H1 (cell line): ENCODE results near the gene IL6R. TPM values are rescaled to one million over a fixed set of nuclear protein-coding genes. Genes with fewer than 3 reads are reported as not detected.
A peak's percentile ranks its signal among the peaks of the same experiment; 100 is the strongest.

Source experiments
- CTCF ChIA-PET: fragments of 300-600 bp; sonication (Branson Sonifier 250); formaldehyde crosslinking; loops from one replicate; lab custom pipeline; 2021; ENCODE audit not compliant: partially characterized antibody; lab: Charles Lee
- POLR2A ChIA-PET: fragments of 300-600 bp; sonication (Branson Sonifier 250); formaldehyde crosslinking; loops from one replicate; lab custom pipeline; 2021; ENCODE audit warnings: inconsistent platforms; ENCODE audit not compliant: partially characterized antibody; lab: Charles Lee
- DNase-seq, 2 experiments: peaks; one replicate each; pipeline versions ENCODE4 v3.0.0 to v3.0.0-alpha.2; 2010 to 2022; ENCODE audit warnings: low spot score in 2 of 2, low read depth in 1 of 2, mixed read lengths in 1 of 2
- FAIRE-seq: peaks from 2 replicates; lab custom pipeline; 2011; peaks lifted over from hg19 to GRCh38; lab: Jason Lieb, UNC
- H2AFZ ChIP-seq: 2 replicates; pipeline ENCODE4 v1.8.1; 2012; ENCODE audit warnings: low read length, inconsistent platforms
- H2AK5ac ChIP-seq: 2 replicates; pipeline ENCODE4 v1.6.1; 2013; ENCODE audit warnings: low read depth, low read length
- H2BK120ac ChIP-seq: replicated peaks from 2 replicates; pipeline ENCODE3; 2013; ENCODE audit warnings: low read depth, low read length, inconsistent platforms
- H2BK12ac ChIP-seq: 2 replicates; pipeline ENCODE4 v1.6.1; 2013; ENCODE audit warnings: low read depth, low read length
- H2BK15ac ChIP-seq: 2 replicates; pipeline ENCODE4 v1.6.1; 2013; ENCODE audit warnings: low read length
- H2BK20ac ChIP-seq: 2 replicates; pipeline ENCODE4 v1.6.1; 2013; ENCODE audit warnings: low read length
- H2BK5ac ChIP-seq: 2 replicates; pipeline ENCODE4 v1.6.1; 2013; ENCODE audit warnings: low read depth, low read length
- H3K14ac ChIP-seq: 2 replicates; pipeline ENCODE4 v1.6.1; 2013; ENCODE audit warnings: inconsistent platforms; ENCODE audit not compliant: insufficient read length
- H3K18ac ChIP-seq: 2 replicates; pipeline ENCODE4 v1.6.1; 2013; ENCODE audit warnings: low read length; ENCODE audit errors: extremely low read depth
- H3K23ac ChIP-seq: 2 replicates; pipeline ENCODE4 v1.6.1; 2013; ENCODE audit warnings: inconsistent platforms; ENCODE audit not compliant: insufficient read length
- H3K23me2 ChIP-seq: 2 replicates; pipeline ENCODE4 v1.6.1; 2013; ENCODE audit warnings: low read depth, low read length
- H3K27ac ChIP-seq: 2 replicates; pipeline ENCODE4 v1.6.1; 2011; ENCODE audit warnings: low read depth, low read length, inconsistent platforms
- H3K27me3 ChIP-seq, 4 experiments: replicated peaks in 1 of 4; 1 replicate in 1 of 4; 2 replicates in 3 of 4; pipeline versions ENCODE4 v1.6.1 to v1.8.1; 2011 to 2013; ENCODE audit warnings: low read length in 3 of 4, mild to moderate bottlenecking in 3 of 4, inconsistent platforms in 2 of 4, mixed read lengths in 2 of 4, moderate library complexity in 1 of 4; ENCODE audit not compliant: control insufficient read depth in 3 of 4, insufficient read depth in 3 of 4; ENCODE audit errors: extremely low read depth in 1 of 4
- H3K36me3 ChIP-seq, 4 experiments: 2 replicates each; pipeline versions ENCODE4 v1.6.1 to v1.8.1; 2011 to 2013; ENCODE audit warnings: mild to moderate bottlenecking in 4 of 4, low read length in 3 of 4, moderate library complexity in 2 of 4, control low read depth in 1 of 4, inconsistent platforms in 1 of 4; ENCODE audit not compliant: insufficient read depth in 4 of 4, control insufficient read depth in 2 of 4
- H3K4ac ChIP-seq: replicated peaks from 2 replicates; pipeline ENCODE3; 2013; ENCODE audit warnings: low read length, low read depth, mixed read lengths, inconsistent platforms; ENCODE audit not compliant: insufficient read length
- H3K4me1 ChIP-seq, 4 experiments: replicated peaks in 1 of 4; 1 replicate in 1 of 4; 2 replicates in 3 of 4; pipeline versions ENCODE4 v1.6.1 to v1.8.1; 2011 to 2013; ENCODE audit warnings: low read length in 3 of 4, inconsistent platforms in 2 of 4, mixed read lengths in 1 of 4; ENCODE audit not compliant: insufficient read depth in 4 of 4, control insufficient read depth in 3 of 4
- H3K4me2 ChIP-seq, 2 experiments: 2 replicates each; pipeline versions ENCODE4 v1.6.1 to v1.8.1; 2011 to 2013; ENCODE audit warnings: low read depth in 2 of 2, low read length in 2 of 2, control low read depth in 1 of 2, inconsistent platforms in 1 of 2, mild to moderate bottlenecking in 1 of 2; ENCODE audit not compliant: insufficient read depth in 1 of 2
- H3K4me3 ChIP-seq, 4 experiments: fragments of 200-600, 300-600 bp in 1 of 4; sonication (generic), shearing (Covaris generic), sonication (Bioruptor Twin) in 1 of 4; 2 replicates each; pipeline versions ENCODE4 v1.5.1 to v1.8.1; 2011 to 2016; ENCODE audit warnings: low read length in 4 of 4, low read depth in 3 of 4, control low read depth in 2 of 4, inconsistent platforms in 2 of 4, mild to moderate bottlenecking in 2 of 4, mixed read lengths in 1 of 4, moderate library complexity in 1 of 4; ENCODE audit not compliant: insufficient read depth in 2 of 4; ENCODE audit errors: extremely low read depth in 1 of 4
- H3K56ac ChIP-seq: replicated peaks from 2 replicates; pipeline ENCODE3; 2013; ENCODE audit warnings: low read depth, mild to moderate bottlenecking, mixed read lengths, low read length, inconsistent platforms; ENCODE audit not compliant: insufficient read length
- H3K79me1 ChIP-seq: 2 replicates; pipeline ENCODE4 v1.6.1; 2013; ENCODE audit warnings: low read depth, low read length, control low read depth
- H3K79me2 ChIP-seq, 2 experiments: 2 replicates each; pipeline versions ENCODE4 v1.6.1 to v1.8.1; 2012 to 2013; ENCODE audit warnings: low read length in 2 of 2, mild to moderate bottlenecking in 2 of 2, inconsistent platforms in 1 of 2; ENCODE audit not compliant: insufficient read depth in 2 of 2, control insufficient read depth in 1 of 2
- H3K9ac ChIP-seq, 4 experiments: replicated peaks in 1 of 4; 1 replicate in 1 of 4; 2 replicates in 3 of 4; pipeline versions ENCODE4 v1.6.1 to v1.8.1; 2011 to 2013; ENCODE audit warnings: low read depth in 3 of 4, low read length in 3 of 4, control low read depth in 2 of 4, mild to moderate bottlenecking in 2 of 4, moderate library complexity in 2 of 4, inconsistent platforms in 1 of 4; ENCODE audit errors: extremely low read depth in 1 of 4
- H3K9me3 ChIP-seq, 2 experiments: 2 replicates each; pipeline versions ENCODE4 v1.6.1 to v1.8.1; 2012 to 2013; ENCODE audit warnings: mild to moderate bottlenecking in 2 of 2, moderate library complexity in 2 of 2, control low read depth in 1 of 2, inconsistent platforms in 1 of 2, low read depth in 1 of 2, low read length in 1 of 2, mixed read lengths in 1 of 2; ENCODE audit not compliant: insufficient read depth in 2 of 2
- H4K20me1 ChIP-seq, 2 experiments: replicated peaks in 1 of 2; 2 replicates each; pipeline versions ENCODE3 to v1.8.1; 2011 to 2013; ENCODE audit warnings: inconsistent platforms in 2 of 2, low read length in 2 of 2, mild to moderate bottlenecking in 1 of 2; ENCODE audit not compliant: insufficient read depth in 2 of 2, control insufficient read depth in 1 of 2
- H4K5ac ChIP-seq: 2 replicates; pipeline ENCODE4 v1.6.1; 2013; ENCODE audit warnings: low read length, low read depth, mixed read lengths, inconsistent platforms; ENCODE audit not compliant: insufficient read length
- H4K8ac ChIP-seq: 2 replicates; pipeline ENCODE4 v1.8.0; 2013; ENCODE audit warnings: mild to moderate bottlenecking, moderate library complexity, low read length, inconsistent platforms; ENCODE audit not compliant: insufficient read depth; ENCODE audit errors: extremely low read depth
- H4K91ac ChIP-seq: replicated peaks from 2 replicates; pipeline ENCODE3; 2013; ENCODE audit warnings: low read length, mixed read lengths, inconsistent platforms; ENCODE audit not compliant: insufficient read length
- ATF2 ChIP-seq: IDR thresholded peaks from 2 replicates; pipeline ENCODE4 v1.6.1; 2012; ENCODE audit warnings: low read length, inconsistent platforms
- ATF3 ChIP-seq: IDR thresholded peaks from 2 replicates; pipeline ENCODE4 v1.6.1; 2011; ENCODE audit warnings: low read depth, mild to moderate bottlenecking, low read length; ENCODE audit not compliant: insufficient read depth
- BCL11A ChIP-seq, 2 experiments: IDR thresholded peaks; one replicate each; pipeline ENCODE4 v1.6.1; 2011; ENCODE audit warnings: low read depth in 2 of 2, low read length in 2 of 2, mild to moderate bottlenecking in 2 of 2
- CBX5 ChIP-seq: fragments of 300-800, 300-1000 bp; sonication (generic); IDR thresholded peaks from 2 replicates; pipeline ENCODE4 v1.7.1; 2016; ENCODE audit warnings: antibody characterized with exemption, low read length, low read depth
- CEBPB ChIP-seq: IDR thresholded peaks from 2 replicates; pipeline ENCODE4 v1.6.1; 2012; ENCODE audit warnings: low read depth, low read length
- CTBP2 ChIP-seq: IDR thresholded peaks from 2 replicates; pipeline ENCODE4 v1.7.0; 2011; ENCODE audit warnings: borderline replicate concordance, mild to moderate bottlenecking, moderate library complexity, mixed read lengths, low read length; ENCODE audit not compliant: insufficient read depth, insufficient read length
- FOSL1 ChIP-seq: IDR thresholded peaks from 2 replicates; pipeline ENCODE4 v1.6.1; 2011; ENCODE audit warnings: mild to moderate bottlenecking, low read depth, low read length, moderate library complexity; ENCODE audit not compliant: insufficient read depth
- POLR2A ChIP-seq, 2 experiments: IDR thresholded peaks; 1 replicate in 1 of 2; 2 replicates in 1 of 2; pipeline ENCODE4 v1.6.1; 2011; ENCODE audit warnings: low read depth in 2 of 2, low read length in 2 of 2, mild to moderate bottlenecking in 2 of 2; ENCODE audit errors: control extremely low read depth in 1 of 2
- RXRA ChIP-seq: IDR thresholded peaks from 2 replicates; pipeline ENCODE4 v1.6.1; 2011; ENCODE audit warnings: low read depth, mild to moderate bottlenecking, low read length, moderate library complexity; ENCODE audit not compliant: insufficient read depth
- SIN3A ChIP-seq, 2 experiments: IDR thresholded peaks in 1 of 2; conservative IDR thresholded peaks in 1 of 2; 2 replicates each; pipeline ENCODE4 v1.6.1; 2011 to 2012; ENCODE audit warnings: low read length in 2 of 2, improper control_type of control experiment in 1 of 2, low read depth in 1 of 2, mild to moderate bottlenecking in 1 of 2
- ZNF274 ChIP-seq: IDR thresholded peaks from 2 replicates; pipeline ENCODE4 v1.7.0; 2012; ENCODE audit warnings: low read length, borderline replicate concordance; ENCODE audit errors: extremely low read depth
- WGBS, 2 experiments: shearing (Covaris generic) in 1 of 2; methylation state at CpG; one replicate each; pipeline versions ENCODE4 v1.1.6 to v1.1.7; 2013 to 2015; ENCODE audit warnings: low lambda C conversion rate in 2 of 2, mixed read lengths in 2 of 2, inconsistent platforms in 1 of 2, low coverage in 1 of 2, missing lambda C conversion rate in 1 of 2; ENCODE audit not compliant: insufficient replicate concordance in 2 of 2, insufficient coverage in 1 of 2, insufficient read length in 1 of 2; ENCODE audit errors: extremely low coverage in 1 of 2, missing lambda C conversion rate in 1 of 2; 5-methylcytosine and 5-hydroxymethylcytosine counted together
- polyA plus RNA-seq, 7 experiments: library from polyadenylated mRNA; depleted of rRNA in 3 of 7; stranded (reverse) in 5 of 7; unstranded in 2 of 7; fragments of >200 nt in 5 of 7; fragments of 200-250 nt in 2 of 7; gene quantifications; 1 replicate in 5 of 7; 2 replicates in 1 of 7; 4 replicates in 1 of 7; pipeline versions ENCODE4 v1.2.1 to v1.2.3, GENCODE V29; 2011 to 2013; ENCODE audit warnings: missing spikeins in 2 of 7, mixed read lengths in 2 of 7
- total RNA-seq: library from RNA; stranded (reverse); fragmentation: NEBNext Ultra II Directional; extraction: Animal tissue kit (Norgen Biotek cat#: 25700); gene quantifications from 2 replicates; pipeline ENCODE4 v1.2.1, GENCODE V29; 2021

IL6R gene
- total and polyA plus RNA-seq, 2 of the 8 experiments (the other 6 are each of a cell fraction or from before 2014, with no cell fraction given): 2.3 to 3.0 TPM

GRCh38 chr1:154398141-154398540, 7.0 kb upstream of the IL6R start:
- FAIRE-seq: no peak
- CTCF ChIA-PET: interaction anchor here (0.6 to 1.4 kb wide), 5 partner anchors 9 to 854 kb away, joined by 3 to 4 read pairs (median 4); no protein-coding TSS in a partner anchor
- TF ChIP-seq ATF2 (no peak), FOSL1 (no peak), ATF3 (no peak), ZNF274 (no peak), CEBPB (no peak), CBX5 (no peak), POLR2A (IDR thresholded peaks at IDR 0.05; ENCODE audit: control extremely low read depth in 1 of 2, low read depth in 2 of 2, low read length in 2 of 2) (no peak), RXRA (no peak), SIN3A (conservative IDR thresholded peaks at IDR 0.05 in 1 of 2, IDR thresholded peaks at IDR 0.05 in 1 of 2; ENCODE audit: low read depth in 1 of 2, low read length in 2 of 2) (no peak), CTBP2 (no peak), BCL11A (IDR thresholded peaks at IDR 0.05; ENCODE audit: low read depth in 2 of 2, low read length in 2 of 2) (no peak)

More at GRCh38 chr1:154398141-154398540, 7.0 kb upstream of the IL6R start:
- Histone ChIP-seq H3K14ac (no peak overlapping the region), H3K4me3 (no peak overlapping the region), H3K9ac (no peak overlapping the region), H3K27ac (no peak overlapping the region), H2BK120ac (no peak overlapping the region), H3K23ac (no peak overlapping the region), H4K5ac (no peak overlapping the region), H2BK20ac (no peak overlapping the region), H3K4me2 (no peak overlapping the region), H3K79me2 (no peaks in the 10 kb centered on the region), H3K4me1 (no peaks in the 10 kb centered on the region), H3K4ac (no peak overlapping the region), H4K20me1 (no peaks in the 10 kb centered on the region), H2BK12ac (no peak overlapping the region), H3K9me3 (peaks cover 0 to 4% of the 10 kb centered on the region in 2 experiments; a peak in 2 of 4 replicates), H4K91ac (no peak overlapping the region), H3K56ac (no peak overlapping the region), H2AFZ (0 out of 2 replicates have a peak overlapping the region, but pooled peaks have one; percentile 39), H3K36me3 (no peaks in the 10 kb centered on the region), H2AK5ac (no peak overlapping the region), H3K23me2 (0 out of 2 replicates have a peak, but pooled peaks cover 2% of the 10 kb centered on the region), H2BK15ac (no peak overlapping the region), H3K18ac (no peak overlapping the region), H3K27me3 (no peaks in the 10 kb centered on the region; a peak in 1 of 7 replicates), H4K8ac (no peak overlapping the region), H2BK5ac (no peak overlapping the region), H3K79me1 (no peaks in the 10 kb centered on the region)
- DNase-seq: no peak
- WGBS, 2 experiments: 92% methylated on average over 4 of the region's 4 CpGs; no CpG with 5 or more reads in 1 of the 2 experiments
- POLR2A ChIA-PET: no interaction called here
